MM.1S (cell line): Measurements from ENCODE around the gene PLA2G10.

Experiments used
- DNase-seq: peaks from one replicate; pipeline ENCODE4 v3.0.0-alpha.2; 2015
- H2AFZ ChIP-seq: fragments of 300-600 bp; sonication (generic); 2 replicates; pipeline ENCODE4 v1.6.0; 2016; ENCODE audit warnings: antibody characterized with exemption, low read length
- H3F3A ChIP-seq: fragments of 300-600 bp; sonication (generic); 2 replicates; pipeline ENCODE4 v1.6.1; 2016; ENCODE audit warnings: mild to moderate bottlenecking, antibody characterized with exemption, low read length, moderate library complexity, mixed read lengths; ENCODE audit not compliant: insufficient read depth
- H3K27ac ChIP-seq: fragments of 300-600 bp; sonication (generic); 2 replicates; pipeline ENCODE4 v1.5.1; 2016; ENCODE audit warnings: mild to moderate bottlenecking, low read length
- H3K27me3 ChIP-seq: fragments of 300-600 bp; sonication (generic); replicated peaks from 2 replicates; pipeline ENCODE4 v1.6.0; 2016; ENCODE audit warnings: low read length; ENCODE audit not compliant: insufficient read depth
- H3K36me3 ChIP-seq: fragments of 300-600 bp; sonication (generic); replicated peaks from 2 replicates; pipeline ENCODE4 v1.6.1; 2016; ENCODE audit warnings: mild to moderate bottlenecking, low read length, mixed read lengths; ENCODE audit not compliant: insufficient read depth
- H3K4me1 ChIP-seq: fragments of 300-600 bp; sonication (generic); 2 replicates; pipeline ENCODE4 v1.6.1; 2016; ENCODE audit warnings: low read length, mixed read lengths
- H3K4me2 ChIP-seq: fragments of 300-600 bp; sonication (generic); 2 replicates; pipeline ENCODE4 v1.6.0; 2016; ENCODE audit warnings: low read depth, low read length
- H3K4me3 ChIP-seq: fragments of 300-600 bp; sonication (generic); 2 replicates; pipeline ENCODE4 v1.5.1; 2016; ENCODE audit warnings: low read length, mixed read lengths
- H3K79me2 ChIP-seq: fragments of 300-600 bp; sonication (generic); 2 replicates; pipeline ENCODE4 v1.6.1; 2016; ENCODE audit warnings: mixed run types, low read length, mixed read lengths
- H3K9ac ChIP-seq: fragments of 300-600 bp; sonication (generic); 2 replicates; pipeline ENCODE4 v1.6.1; 2016; ENCODE audit warnings: low read length, mixed read lengths
- H3K9me2 ChIP-seq: fragments of 300-600 bp; sonication (generic); replicated peaks from 2 replicates; pipeline ENCODE4 v1.6.1; 2016; ENCODE audit warnings: mild to moderate bottlenecking, low read length, mixed read lengths; ENCODE audit not compliant: insufficient read depth
- H3K9me3 ChIP-seq: fragments of 300-600 bp; sonication (generic); replicated peaks from 2 replicates; pipeline ENCODE4 v1.6.1; 2016; ENCODE audit warnings: mild to moderate bottlenecking, low read length, mixed read lengths; ENCODE audit not compliant: insufficient read depth
- H4K20me1 ChIP-seq: fragments of 300-600 bp; sonication (generic); 2 replicates; pipeline ENCODE4 v1.6.1; 2016; ENCODE audit warnings: mild to moderate bottlenecking, low read length, moderate library complexity, mixed read lengths; ENCODE audit not compliant: insufficient read depth
- EZH2 ChIP-seq: fragments of 300-600 bp; sonication (generic); optimal IDR thresholded peaks from 2 replicates; pipeline ENCODE3; 2017; ENCODE audit warnings: low read depth, mild to moderate bottlenecking, antibody characterized with exemption, low read length, mixed read lengths
- EZH2phosphoT487 ChIP-seq: fragments of 300-600 bp; sonication (generic); IDR thresholded peaks from 2 replicates; pipeline ENCODE4 v1.6.1; 2018; ENCODE audit warnings: antibody characterized with exemption, low read length
- TF ChIP-seq, protein P1 (sequence below): fragments of 300-600 bp; sonication (generic); IDR thresholded peaks from 2 replicates; pipeline ENCODE4 v1.5.1; 2016; ENCODE audit warnings: antibody characterized with exemption, low read length, mixed read lengths

PLA2G10 gene

DNA sequence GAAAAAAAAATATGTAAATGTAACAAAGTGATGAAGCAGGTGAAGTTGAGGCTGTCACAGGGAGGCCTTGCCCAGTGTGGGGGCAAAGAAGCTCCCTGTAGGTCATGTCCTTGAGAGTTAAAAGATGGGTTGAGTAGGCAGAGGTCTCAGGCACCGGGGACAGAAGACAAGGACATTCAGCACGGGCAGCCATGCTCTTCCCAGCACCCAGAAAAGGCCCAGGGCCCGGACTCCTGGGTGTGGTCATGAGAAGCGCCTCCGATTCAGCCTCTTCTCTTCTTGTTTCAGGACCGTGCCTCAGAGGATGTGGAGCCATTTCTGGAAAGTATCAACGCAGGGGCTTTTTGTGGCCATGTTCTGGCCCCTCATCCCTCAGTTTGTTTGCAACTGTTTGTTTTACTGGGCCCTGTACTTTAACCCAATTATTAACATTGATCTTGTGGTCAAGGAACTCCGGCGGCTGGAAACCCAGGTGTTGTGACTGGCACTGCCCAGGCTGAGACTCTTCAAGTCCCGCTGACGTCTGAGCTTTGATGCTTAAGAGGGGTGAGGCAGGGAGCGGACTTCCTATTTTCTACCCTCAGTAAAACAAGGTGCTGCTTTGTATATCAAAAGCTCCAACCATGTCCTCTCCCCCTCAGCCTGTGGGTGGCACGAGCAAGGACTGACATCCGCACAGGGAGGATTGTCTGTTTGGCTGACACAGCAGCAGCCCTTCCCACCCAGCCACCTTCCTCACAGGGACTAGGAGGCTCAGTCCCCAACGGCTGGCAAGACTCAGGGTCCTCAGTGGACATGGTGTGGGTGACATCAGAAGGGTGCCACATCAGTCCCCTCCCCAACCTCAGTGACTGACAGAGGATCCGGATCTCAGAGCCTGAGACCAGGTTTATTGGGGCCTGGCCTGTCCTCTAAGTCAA, 26.5 kb downstream of the PLA2G10 start:
- Histone ChIP-seq H3K36me3 (no peaks in the 10 kb centered on the region), H3K79me2 (no peaks in the 10 kb centered on the region), H3K27me3 (no peaks in the 10 kb centered on the region), H3K4me1 (peaks cover 9% of the 10 kb centered on the region), H3K27ac (no peak overlapping the region), H2AFZ (no peak overlapping the region), H3K4me3 (no peak overlapping the region), H3K4me2 (no peak overlapping the region), H3K9me2 (no peaks in the 10 kb centered on the region), H3F3A (peaks cover 18% of the 10 kb centered on the region), H4K20me1 (no peaks in the 10 kb centered on the region), H3K9me3 (no peaks in the 10 kb centered on the region), H3K9ac (no peak overlapping the region)
- no peak for DNase-seq
- no peak for TF ChIP-seq EZH2phosphoT487
- TF ChIP-seq, protein P1, sequence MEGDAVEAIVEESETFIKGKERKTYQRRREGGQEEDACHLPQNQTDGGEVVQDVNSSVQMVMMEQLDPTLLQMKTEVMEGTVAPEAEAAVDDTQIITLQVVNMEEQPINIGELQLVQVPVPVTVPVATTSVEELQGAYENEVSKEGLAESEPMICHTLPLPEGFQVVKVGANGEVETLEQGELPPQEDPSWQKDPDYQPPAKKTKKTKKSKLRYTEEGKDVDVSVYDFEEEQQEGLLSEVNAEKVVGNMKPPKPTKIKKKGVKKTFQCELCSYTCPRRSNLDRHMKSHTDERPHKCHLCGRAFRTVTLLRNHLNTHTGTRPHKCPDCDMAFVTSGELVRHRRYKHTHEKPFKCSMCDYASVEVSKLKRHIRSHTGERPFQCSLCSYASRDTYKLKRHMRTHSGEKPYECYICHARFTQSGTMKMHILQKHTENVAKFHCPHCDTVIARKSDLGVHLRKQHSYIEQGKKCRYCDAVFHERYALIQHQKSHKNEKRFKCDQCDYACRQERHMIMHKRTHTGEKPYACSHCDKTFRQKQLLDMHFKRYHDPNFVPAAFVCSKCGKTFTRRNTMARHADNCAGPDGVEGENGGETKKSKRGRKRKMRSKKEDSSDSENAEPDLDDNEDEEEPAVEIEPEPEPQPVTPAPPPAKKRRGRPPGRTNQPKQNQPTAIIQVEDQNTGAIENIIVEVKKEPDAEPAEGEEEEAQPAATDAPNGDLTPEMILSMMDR = no peak
- no peak for TF ChIP-seq EZH2

DNA sequence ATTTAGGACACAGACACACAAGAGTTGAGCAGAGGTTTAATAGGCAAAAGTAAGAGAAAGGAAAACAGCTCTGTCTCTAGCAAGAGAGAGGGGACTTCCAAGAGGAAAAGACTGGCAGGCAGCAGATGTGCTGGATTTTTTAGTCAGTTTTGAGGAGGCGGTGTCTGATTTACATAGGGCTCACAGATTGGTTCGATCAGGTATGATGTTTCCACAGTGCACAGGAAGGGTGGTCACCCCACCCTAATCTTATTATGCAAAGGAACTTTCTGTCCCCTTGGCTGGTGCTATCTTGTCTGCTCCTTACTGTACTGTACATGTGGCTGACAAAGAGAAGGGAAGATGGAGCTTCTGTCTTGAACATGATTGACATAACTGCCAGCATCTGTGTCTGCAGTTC, 36.0 kb downstream of the PLA2G10 start:
- Histone ChIP-seq H3K4me3 (no peak overlapping the region), H3F3A (peaks cover 11% of the 10 kb centered on the region), H3K9me3 (no peaks in the 10 kb centered on the region), H3K9ac (no peak overlapping the region; the same call in 1 of the 2 replicates), H3K27me3 (no peaks in the 10 kb centered on the region), H4K20me1 (no peaks in the 10 kb centered on the region), H3K4me2 (peak overlapping the region; percentile 42; the same call in 1 of the 2 replicates), H3K4me1 (peaks cover 5% of the 10 kb centered on the region; the same call in 1 of the 2 replicates), H3K79me2 (no peaks in the 10 kb centered on the region), H3K36me3 (peaks cover 13% of the 10 kb centered on the region), H3K9me2 (no peaks in the 10 kb centered on the region), H3K27ac (peak overlapping the region; percentile 73; the same call in 1 of the 2 replicates), H2AFZ (peak overlapping the region; percentile 42; the same call in 1 of the 2 replicates)
- peak; percentile 66 for DNase-seq
- TF ChIP-seq EZH2 = no peak
- TF ChIP-seq, protein P1 = no peak
- TF ChIP-seq EZH2phosphoT487 = no peak

DNA sequence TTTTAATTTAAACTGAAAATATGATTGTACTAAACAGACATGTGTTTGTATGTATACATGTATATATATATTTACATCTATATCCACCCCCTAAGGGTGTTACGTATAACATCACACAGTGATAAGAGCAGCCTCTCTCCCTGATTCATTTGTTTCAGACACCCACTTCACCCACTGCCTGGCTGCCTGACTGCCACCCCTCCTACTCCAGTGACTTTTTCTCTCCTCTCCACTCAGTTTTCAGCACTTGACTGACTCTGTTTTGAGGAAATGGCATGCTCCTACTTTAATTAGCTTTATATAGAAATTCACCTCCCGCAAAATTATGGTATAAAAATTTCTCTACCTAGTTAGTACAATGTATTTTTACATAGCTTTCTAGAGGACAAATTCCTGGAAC, 41.4 kb downstream of the PLA2G10 start:
- Histone ChIP-seq H3K27ac (no peak overlapping the region), H3K9me2 (no peaks in the 10 kb centered on the region), H3K9me3 (no peaks in the 10 kb centered on the region), H3K79me2 (peaks cover 13% of the 10 kb centered on the region), H3K27me3 (no peaks in the 10 kb centered on the region), H3K36me3 (peaks cover 19% of the 10 kb centered on the region), H3F3A (peaks cover 4% of the 10 kb centered on the region; the same call in 1 of the 2 replicates), H4K20me1 (no peaks in the 10 kb centered on the region), H3K9ac (no peak overlapping the region), H2AFZ (no peak overlapping the region), H3K4me2 (no peak overlapping the region), H3K4me1 (peaks cover 2% of the 10 kb centered on the region; the same call in 1 of the 2 replicates), H3K4me3 (no peak overlapping the region)
- no peak for DNase-seq
- TF ChIP-seq, protein P1 = no peak
- no peak for TF ChIP-seq EZH2
- TF ChIP-seq EZH2phosphoT487 = no peak
